Activated CD4-positive, CD25-positive, alpha-beta regulatory T cell treated with anti-CD3 and anti-CD28 coated beads, Interleukin-2, amount 50 U/mL, for 16 hours (primary cell): ENCODE results near the gene SRRM2.

Experiments
- DNase-seq: peaks from one replicate; pipeline ENCODE4 v3.0.0-alpha.2; 2020; ENCODE audit warnings: low read depth, low spot score

SRRM2 gene

GRCh38 chr16:2777231-2777902, 24.9 kb downstream of the SRRM2 start, which contains the start of gene ELOB:
Gene ELOB, minus strand, starts transcription at chr16:2777280. Its CDS starts 41 bp downstream, at chr16:2777239.
- peak; percentile 82 for DNase-seq

GRCh38 chr16:2777903-2778629, 25.6 kb downstream of the SRRM2 start:
- DNase-seq: no peak

- DNase-seq: no peak
These were observed 26.2 kb downstream of the SRRM2 start for GRCh38 chr16:2778630-2778958.

GRCh38 chr16:2779151-2779920, 26.9 kb downstream of the SRRM2 start:
- no peak for DNase-seq

DNA sequence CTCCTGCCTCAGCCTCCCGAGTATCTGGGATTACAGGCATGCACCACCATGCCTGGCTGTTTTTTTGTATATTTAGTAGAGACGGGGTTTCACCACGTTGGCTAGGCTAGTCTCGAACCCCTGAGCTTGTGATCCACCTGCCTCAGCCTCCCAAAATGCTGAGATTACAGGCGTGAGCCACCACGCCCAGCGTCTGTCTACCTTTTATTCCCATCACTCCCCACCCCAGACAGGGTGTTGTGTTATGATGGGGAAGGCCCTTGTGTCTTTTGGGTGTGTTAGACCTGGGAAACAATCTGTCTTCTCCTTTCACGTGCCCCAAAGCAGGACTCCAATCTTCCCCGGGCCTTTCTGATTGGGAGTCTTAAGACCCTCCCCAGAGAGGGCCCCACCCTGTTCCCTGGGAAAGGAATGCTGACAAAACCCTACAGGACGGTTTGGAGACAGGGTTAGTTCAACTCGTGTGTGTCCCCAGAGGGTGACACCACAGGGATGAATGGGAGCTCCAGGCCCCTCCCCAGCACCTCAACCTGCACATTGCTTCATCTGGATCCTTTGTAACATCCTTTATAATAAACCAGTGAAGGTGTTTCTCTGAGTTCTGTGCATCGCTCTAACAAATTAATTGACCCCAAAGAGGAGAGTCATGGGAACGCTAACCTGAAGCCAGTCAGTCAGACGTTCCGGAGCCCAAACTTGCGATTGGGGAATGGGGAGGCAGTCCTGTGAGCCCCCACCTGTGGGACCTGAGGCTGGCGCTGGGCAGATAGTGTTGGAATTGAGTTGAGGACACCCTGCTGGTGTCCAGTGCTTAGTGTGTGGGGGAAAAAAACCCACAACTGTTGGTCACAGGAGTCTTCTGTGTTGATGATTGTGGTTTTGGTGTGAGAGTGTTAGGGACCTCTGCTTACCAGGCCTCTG, 27.8 kb downstream of the SRRM2 start:
- no peak for DNase-seq

GRCh38 chr16:2782583-2783351, 30.3 kb downstream of the SRRM2 start:
- DNase-seq: no peak

DNA sequence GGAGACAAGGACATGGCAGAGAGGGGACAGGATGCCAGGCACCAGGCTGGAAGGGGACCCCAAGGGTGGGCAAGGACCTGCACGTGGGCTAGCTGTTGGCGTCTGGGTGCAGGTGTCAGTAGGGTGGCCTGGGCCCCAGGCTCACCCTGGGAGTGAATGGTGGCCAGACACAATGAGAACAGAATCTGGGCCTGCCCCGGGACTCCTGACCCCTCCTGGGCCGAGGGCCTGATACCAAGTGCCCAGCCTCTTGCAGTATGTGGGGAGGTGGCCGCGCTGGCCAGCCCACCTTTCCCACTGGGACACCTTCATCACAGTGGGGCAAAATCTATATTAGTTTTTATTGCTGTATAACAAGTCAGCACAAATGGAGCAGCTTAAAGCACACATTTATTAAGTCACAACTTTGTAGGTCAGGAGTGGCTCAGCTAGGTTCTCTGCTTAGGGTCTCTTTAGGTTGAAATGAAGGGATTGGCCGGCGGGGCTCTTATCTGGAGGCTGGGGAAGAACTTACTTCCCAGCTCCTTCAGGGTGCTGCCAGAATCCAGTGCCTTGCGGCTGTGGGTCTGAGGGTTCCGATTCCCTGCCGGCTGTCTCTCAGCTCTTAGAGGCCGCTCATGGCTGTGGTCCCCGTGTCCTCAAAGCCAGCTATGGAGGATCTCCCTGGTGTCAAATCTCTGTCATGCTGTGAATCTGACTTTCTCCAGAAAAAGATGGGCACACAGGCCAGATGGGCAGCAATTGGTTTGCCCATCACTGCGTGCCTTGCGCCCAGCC, 31.3 kb downstream of the SRRM2 start:
- DNase-seq: no peak

DNA sequence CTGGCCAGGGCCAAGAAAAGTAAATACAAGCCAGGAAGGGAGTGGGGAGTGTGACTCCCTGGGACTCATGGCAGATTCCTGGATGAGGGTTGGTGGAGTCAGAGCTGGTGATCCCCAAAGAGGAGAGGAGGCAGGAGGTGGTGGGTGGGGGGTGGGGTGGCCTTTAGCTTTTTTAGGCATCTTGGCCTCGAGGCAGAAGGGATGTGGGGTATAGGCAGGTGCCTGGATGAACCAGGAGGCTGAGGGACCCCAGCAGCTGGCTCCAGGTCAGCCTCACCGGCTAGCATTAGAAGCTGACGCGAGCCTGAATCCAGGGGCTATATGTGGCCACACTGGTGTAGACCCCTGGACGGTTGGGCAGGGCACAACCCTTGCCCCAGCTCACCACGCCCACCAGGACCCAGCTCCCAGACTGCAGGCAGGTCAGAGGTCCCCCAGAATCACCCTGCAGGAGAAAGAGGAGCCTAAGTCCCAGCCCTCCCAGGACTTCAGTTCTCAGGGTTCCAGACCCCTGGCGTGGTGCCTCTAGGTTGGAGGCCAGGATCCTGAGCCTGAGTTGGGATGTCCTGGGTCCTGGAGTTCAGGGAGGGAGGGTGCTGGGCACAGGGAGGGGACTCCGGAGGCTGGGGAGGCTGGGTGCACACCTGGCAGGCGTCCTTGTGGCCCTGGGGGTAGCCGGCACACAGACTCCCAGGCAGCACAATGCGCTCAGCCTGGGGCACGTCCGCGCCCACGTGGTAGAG, 32.1 kb downstream of the SRRM2 start:
- DNase-seq: no peak

DNA sequence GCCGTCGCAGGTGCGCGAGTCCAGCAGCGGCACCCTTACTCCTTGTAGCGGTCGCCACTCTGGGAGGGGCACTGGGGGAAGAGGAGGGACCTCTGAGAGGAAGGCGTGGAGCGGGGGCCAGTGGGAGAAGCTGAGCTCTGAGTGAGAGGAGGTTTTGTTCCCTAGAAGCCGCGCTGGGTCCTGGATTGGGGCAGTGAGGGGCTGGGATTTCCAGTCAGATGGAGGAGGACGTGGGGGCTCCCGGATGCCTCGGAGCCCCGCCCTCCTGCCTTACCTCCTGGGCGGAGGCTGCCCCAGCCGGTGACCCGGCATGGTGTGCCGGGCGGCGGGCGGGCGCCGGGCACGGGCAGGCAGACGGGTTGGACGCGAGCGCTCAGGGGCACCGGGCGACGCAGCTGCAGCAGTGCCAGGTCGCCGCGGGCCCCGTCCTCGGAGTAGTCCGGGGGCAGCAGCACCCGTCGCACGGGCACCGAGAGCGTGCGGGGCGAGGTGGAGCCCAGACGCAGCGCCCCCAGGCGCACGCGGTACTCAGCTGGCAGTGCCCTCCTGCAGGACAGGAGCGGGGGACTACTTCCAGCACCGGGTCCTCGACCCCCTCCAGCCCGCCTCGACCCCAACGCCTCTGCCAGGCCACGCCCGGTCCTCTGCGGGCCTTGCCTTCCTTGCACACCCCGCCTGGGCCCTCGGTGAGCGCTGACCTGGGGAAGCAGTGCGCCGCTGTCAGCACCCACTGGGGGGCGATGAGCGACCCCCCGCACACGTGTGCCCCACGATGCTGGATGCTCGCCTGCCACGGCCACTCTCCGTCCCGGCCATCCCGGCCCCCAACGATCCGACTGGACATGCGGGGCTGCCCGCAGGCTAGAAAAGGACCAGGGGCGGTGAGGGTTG, 32.9 kb downstream of the SRRM2 start:
- DNase-seq: no peak

DNA sequence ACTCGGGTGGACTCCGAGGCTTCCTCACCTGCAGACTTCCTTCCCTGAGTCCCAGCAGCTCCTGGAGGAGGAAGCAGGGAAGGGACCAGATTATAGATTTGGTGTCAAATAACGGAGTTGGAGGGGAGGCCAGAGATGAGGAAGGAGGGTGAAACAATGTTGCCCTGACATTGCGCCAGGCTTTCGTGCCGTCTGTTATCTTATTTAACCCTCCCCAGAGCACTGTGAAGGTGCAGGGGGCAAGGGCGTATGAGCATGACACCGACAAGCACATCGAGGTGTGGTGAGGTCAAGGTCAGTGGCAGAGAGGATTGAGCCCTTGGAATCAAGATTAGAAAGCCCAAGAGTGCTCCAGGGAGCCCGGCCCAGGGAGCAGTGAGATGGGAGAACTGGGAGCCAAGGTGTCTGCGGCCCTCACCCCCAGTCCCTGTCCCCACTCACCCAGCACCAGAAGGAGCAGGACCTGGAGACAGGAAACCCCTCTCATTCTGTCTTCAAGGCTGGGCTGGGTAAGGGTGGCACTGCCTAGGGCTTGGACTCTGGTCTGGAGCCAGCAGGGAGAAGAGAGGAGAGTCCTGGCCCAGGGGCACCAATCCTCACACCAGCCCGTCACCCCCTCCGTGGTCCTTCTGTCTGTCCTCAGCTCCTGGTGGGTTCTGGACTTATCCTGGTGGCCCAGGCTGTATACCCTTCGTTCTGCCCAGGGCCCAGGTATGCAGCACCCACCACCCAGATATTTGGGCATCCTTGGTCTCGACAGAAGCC, 33.8 kb downstream of the SRRM2 start:
- DNase-seq: no peak

DNA sequence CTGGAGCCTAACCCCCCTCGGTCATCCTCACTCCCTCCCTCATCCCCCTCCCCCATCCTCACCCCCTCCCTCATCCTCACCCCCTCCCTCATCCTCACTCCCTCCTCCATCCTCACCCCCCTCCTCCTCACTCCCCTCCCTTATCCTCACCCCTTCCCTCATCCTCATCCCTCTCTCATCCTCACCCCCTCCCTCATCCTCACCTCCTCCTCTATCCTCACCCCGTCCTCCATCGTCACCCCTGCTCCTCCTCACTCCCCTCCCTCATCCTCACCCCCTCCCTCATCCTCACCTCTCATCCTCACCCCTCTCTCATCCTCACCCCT, 34.4 kb downstream of the SRRM2 start:
- DNase-seq: no peak

DNA sequence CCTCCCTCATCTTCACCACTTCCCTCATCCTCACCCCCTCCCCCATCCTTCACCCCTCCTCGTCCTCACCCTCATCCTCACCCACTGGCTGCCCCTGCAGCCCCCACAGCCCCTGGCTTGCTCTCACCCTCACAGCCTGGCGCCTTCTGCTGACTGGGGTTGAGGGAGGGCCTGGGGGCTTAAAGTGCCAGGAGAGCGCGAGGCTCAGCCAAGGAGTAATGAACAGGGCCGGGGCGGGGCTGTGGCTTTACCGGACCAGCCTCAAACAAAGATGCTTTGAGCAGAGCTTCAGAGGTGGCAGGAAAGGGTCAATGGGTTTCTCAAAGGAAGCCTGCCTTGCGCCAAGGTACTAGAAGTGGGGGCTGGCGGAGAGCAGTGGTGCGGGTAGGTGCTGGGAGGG, 35.0 kb downstream of the SRRM2 start, which contains the start of gene PRSS33:
TSS of gene PRSS33 (minus strand) at position 155 of the 400 bp plus-strand sequence. CDS start 1,013 bp downstream, outside the sequence.
- no peak for DNase-seq

DNA sequence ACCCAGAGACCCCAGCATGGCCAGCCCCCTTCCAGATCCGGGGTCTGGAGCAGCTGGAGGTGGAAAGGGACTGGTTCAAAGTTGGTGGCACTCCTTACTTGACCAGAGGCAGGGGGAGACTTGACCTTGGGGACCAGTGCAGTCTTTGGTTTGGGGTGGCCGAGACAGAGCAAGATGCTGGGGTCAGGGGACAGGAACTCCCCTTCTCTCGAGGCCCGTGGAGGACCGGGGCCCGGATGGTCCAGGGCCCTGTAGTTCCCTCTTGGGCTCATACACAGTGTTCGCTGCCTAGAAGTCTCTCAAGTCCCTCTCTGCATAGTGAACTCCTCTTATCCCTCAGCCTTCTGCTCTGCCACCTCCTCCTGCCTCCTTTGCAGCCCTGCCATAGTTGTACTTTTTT, 35.5 kb downstream of the SRRM2 start:
- DNase-seq: no peak

DNA sequence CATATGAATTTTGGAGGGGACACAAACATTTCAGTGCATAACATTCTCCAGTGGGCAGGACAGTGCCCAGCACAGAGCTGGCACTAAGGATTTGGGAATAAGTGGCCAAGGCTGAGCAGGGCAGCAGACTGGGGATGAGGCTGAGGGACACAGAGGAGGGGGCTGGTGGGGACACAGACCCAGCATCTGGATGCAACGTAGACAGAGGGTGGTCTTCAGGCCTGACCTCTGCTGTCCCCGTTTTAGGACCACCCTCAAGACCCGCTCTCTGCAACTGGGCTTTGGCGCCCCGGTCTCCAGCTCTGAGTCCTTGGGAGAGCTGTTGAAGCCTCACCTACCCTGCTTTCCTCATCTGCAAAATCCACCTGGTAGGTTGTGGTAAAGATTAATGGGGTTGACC, 38.2 kb downstream of the SRRM2 start:
- no peak for DNase-seq

DNA sequence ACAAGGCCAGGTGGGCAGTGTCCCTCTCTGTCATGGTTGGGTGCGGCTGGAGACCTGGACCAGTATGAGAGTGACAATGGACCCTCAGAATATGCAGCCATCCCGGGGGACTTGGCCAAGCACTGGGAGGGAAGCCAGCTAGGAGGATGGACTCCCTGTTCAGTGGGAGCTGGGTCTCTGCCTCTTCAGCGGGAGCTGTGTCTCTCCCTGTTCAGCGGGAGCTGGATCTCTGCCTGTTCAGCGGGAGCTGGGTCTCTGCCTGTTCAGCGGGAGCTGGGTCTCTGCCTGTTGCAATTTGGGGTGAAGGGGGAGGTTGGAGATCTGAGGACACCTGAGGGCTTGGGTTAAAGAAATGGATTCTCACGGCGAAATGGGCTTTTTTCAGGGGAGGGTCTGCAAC, 38.7 kb downstream of the SRRM2 start:
- no peak for DNase-seq

DNA sequence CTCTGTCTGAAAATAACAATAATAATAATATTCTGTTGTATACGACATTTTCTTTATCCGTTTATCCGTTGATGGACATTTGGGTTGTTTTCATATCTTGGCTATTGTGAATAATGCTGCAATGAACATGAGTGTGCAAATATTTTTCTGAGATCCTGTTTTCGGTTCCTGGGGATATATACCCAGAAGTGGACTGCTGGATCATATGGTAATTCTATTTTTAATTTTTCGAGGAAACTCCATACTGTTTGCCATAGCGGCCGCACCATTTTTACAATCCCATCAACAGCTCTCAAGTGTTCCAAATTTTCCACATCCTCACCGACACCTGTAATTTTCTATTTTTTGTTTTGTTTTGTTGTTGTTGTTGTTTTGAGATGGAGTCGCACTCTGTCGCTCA, 40.5 kb downstream of the SRRM2 start:
- DNase-seq: no peak

DNA sequence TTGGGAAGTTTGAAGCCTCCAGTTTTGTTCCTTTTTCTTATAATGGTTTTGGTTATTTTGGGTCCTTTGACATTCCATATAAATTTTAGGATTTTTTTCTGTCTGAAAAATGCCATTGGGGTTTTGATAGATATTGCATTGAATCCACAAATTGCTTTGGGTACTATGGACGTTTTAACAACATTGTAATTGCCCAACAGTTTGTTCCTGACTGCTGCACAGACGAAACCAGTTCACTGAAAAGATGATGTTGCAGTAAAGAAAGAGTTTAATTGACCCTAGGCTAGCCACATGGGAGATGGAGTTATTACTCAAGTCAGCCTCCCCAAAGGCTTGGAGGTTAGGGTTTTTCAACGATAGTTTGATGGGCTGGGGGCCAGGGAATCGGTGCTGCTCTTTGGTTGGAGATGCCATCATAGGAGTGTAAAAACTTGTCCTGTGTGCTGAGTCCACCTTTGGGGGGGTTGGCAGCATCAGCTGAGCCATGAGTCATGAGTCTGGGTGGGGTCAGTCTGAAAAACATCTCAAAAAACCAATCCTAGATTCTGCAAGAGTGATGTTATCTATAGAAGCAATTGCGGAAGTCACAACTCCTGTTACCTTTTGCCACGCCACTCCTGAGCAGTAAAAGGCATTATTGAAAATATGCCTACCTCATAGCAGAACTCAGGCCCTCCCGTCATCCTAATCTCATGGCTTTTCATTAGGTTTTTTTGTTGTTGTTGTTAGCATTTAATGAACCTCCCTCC, 43.1 kb downstream of the SRRM2 start:
- no peak for DNase-seq
